WTC11 (cell line): ENCODE results near the gene LHFPL6. TPM values are rescaled to one million over a fixed set of nuclear protein-coding genes. Genes with fewer than 3 reads are reported as not detected.

Experiments used
- ATAC-seq: fragments of 200-7000 bp; cut with Tn5 transposase; 2 replicates; pipeline ENCODE4 v1.10.0; 2021; ENCODE audit warnings: mild to moderate bottlenecking, moderate library complexity
- CTCF ChIA-PET: fragments of 300-600 bp; sonication (Branson Sonifier 250); formaldehyde crosslinking; loops from one replicate; lab custom pipeline; 2021; ENCODE audit warnings: antibody characterized with exemption; lab: Charles Lee
- POLR2A ChIA-PET: fragments of 350-600 bp; sonication (Branson Sonifier 250); formaldehyde crosslinking; loops from one replicate; lab custom pipeline; 2021; ENCODE audit warnings: antibody characterized with exemption; lab: Charles Lee
- DNase-seq: peaks from one replicate; pipeline ENCODE4 v3.0.0; 2021; ENCODE audit warnings: low spot score
- H3K27ac Mint-ChIP-seq: 2 replicates; pipeline ENCODE4 v1.8.0; 2021; ENCODE audit warnings: mixed read lengths
- H3K27me3 Mint-ChIP-seq: 2 replicates; pipeline ENCODE4 v1.8.0; 2021; ENCODE audit warnings: low read depth, mild to moderate bottlenecking, moderate library complexity, mixed read lengths
- H3K36me3 Mint-ChIP-seq: 2 replicates; pipeline ENCODE4 v1.8.0; 2021; ENCODE audit warnings: mixed read lengths
- H3K4me1 Mint-ChIP-seq: 2 replicates; pipeline ENCODE4 v1.8.0; 2022; ENCODE audit warnings: mixed read lengths
- H3K4me3 Mint-ChIP-seq: 2 replicates; pipeline ENCODE4 v1.8.0; 2021; ENCODE audit warnings: mild to moderate bottlenecking, moderate library complexity, mixed read lengths
- H3K9me3 Mint-ChIP-seq: 2 replicates; pipeline ENCODE4 v1.8.0; 2021; ENCODE audit warnings: mixed read lengths
- CBFB ChIP-seq: sonication (generic); formaldehyde crosslinking; IDR thresholded peaks from 2 replicates; pipeline ENCODE4 v1.8.1; 2022; ENCODE audit warnings: mild to moderate bottlenecking, low read depth, missing genetic modification reagents
- E2F1 ChIP-seq: sonication (generic); formaldehyde crosslinking; IDR thresholded peaks from 2 replicates; pipeline ENCODE4 v1.8.0; 2022; ENCODE audit warnings: mild to moderate bottlenecking, missing genetic modification reagents
- ESRRA ChIP-seq: sonication (generic); formaldehyde crosslinking; IDR thresholded peaks from 2 replicates; pipeline ENCODE4 v1.8.1; 2022; ENCODE audit warnings: mild to moderate bottlenecking, missing genetic modification reagents, borderline replicate concordance
- FOXP1 ChIP-seq: sonication (generic); formaldehyde crosslinking; IDR thresholded peaks from 2 replicates; pipeline ENCODE4 v1.8.0; 2022; ENCODE audit warnings: missing genetic modification reagents, mild to moderate bottlenecking, moderate library complexity, borderline replicate concordance
- MLX ChIP-seq: sonication (generic); formaldehyde crosslinking; IDR thresholded peaks from 2 replicates; pipeline ENCODE4 v1.8.1; 2023; ENCODE audit warnings: mild to moderate bottlenecking, missing genetic modification reagents, moderate library complexity
- NR2C2 ChIP-seq: sonication (generic); formaldehyde crosslinking; IDR thresholded peaks from 2 replicates; pipeline ENCODE4 v1.8.0; 2022; ENCODE audit warnings: mild to moderate bottlenecking, missing genetic modification reagents
- NR3C1 ChIP-seq: sonication (generic); formaldehyde crosslinking; conservative IDR thresholded peaks from 2 replicates; pipeline ENCODE4 v1.8.1; 2023; ENCODE audit warnings: low read depth, mild to moderate bottlenecking, missing genetic modification reagents
- PRRX2 ChIP-seq: fragments of 250-450 bp; sonication (Bioruptor Pico); IDR thresholded peaks from 2 replicates; pipeline ENCODE4 v1.8.0; 2021; ENCODE audit warnings: mild to moderate bottlenecking
- RELA ChIP-seq: sonication (generic); formaldehyde crosslinking; IDR thresholded peaks from 2 replicates; pipeline ENCODE4 v1.8.1; 2022; ENCODE audit warnings: missing genetic modification reagents, mild to moderate bottlenecking, borderline replicate concordance
- SOX15 ChIP-seq: fragments of 250-450 bp; sonication (Bioruptor Pico); IDR thresholded peaks from 2 replicates; pipeline ENCODE4 v1.9.0; 2021; ENCODE audit warnings: mild to moderate bottlenecking
- TEAD4 ChIP-seq: sonication (generic); formaldehyde crosslinking; IDR thresholded peaks from 2 replicates; pipeline ENCODE4 v1.8.0; 2022; ENCODE audit warnings: mild to moderate bottlenecking, missing genetic modification reagents
- ZNF121 ChIP-seq: sonication (generic); formaldehyde crosslinking; IDR thresholded peaks from 2 replicates; pipeline ENCODE4 v1.8.0; 2023; ENCODE audit warnings: missing genetic modification reagents
- ZNF263 ChIP-seq: sonication (generic); formaldehyde crosslinking; IDR thresholded peaks from 2 replicates; pipeline ENCODE4 v1.8.1; 2022; ENCODE audit warnings: low read depth, mild to moderate bottlenecking, moderate library complexity, missing genetic modification reagents
- total RNA-seq: library from RNA; stranded (reverse); gene quantifications from 3 replicates; pipeline ENCODE4 v1.2.3, GENCODE V29; 2021
- TF ChIP-seq, protein P1 (sequence below): sonication (generic); formaldehyde crosslinking; IDR thresholded peaks from 2 replicates; pipeline ENCODE4 v1.8.1; 2022; ENCODE audit warnings: missing genetic modification reagents, borderline replicate concordance
- TF ChIP-seq, protein P2 (sequence below): sonication (generic); formaldehyde crosslinking; IDR thresholded peaks from 2 replicates; pipeline ENCODE4 v1.8.1; 2023; ENCODE audit warnings: mild to moderate bottlenecking, missing genetic modification reagents, borderline replicate concordance
- TF ChIP-seq, protein P3 (sequence below): sonication (generic); formaldehyde crosslinking; IDR thresholded peaks from 2 replicates; pipeline ENCODE4 v1.8.0; 2022; ENCODE audit warnings: mild to moderate bottlenecking, missing genetic modification reagents

The LHFPL6 gene
- total RNA-seq, 1 experiment from 2014 or later = 4.5 TPM

DNA sequence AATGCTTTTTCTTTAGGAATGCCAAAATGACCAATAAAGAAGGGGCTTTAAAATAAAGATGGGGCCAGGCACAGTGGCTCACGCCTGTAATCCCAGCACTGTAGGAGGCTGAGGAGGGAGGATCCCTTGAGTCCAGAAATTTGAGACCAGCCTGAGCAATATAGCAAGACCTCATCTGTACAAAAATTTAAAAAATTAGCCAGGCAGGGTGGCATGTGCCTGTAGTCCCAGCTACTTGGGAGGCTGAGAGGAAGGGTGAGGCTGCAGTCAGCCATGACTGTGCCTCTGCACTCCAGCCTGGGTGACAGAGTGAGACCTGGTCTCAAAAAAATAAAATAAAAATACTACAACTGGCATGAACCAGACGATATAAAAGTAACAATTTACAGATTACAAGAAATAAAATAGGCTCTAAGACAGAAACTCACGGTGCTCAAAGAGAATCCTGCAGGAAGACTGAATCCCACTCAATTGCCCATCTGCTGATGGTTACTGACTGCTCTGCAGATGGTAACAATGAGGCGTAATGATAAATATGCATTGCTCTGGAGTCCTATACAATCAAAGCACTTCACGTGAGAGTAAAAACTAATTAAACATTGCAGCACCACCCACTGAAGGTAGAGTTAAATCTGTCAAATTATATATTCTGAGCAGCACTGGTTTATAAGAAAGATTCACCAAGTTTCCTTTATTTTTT lies 93.2 kb downstream of the LHFPL6 start:
- no peak overlapping the region; the same call in 1 of the 2 replicates for H3K27ac Mint-ChIP-seq
- no peak overlapping the region for H3K4me3 Mint-ChIP-seq
- CTCF ChIA-PET = interaction anchor here (1.1 kb wide), 1 partner anchor 106 kb away, joined by 4 read pairs; no protein-coding TSS in a partner anchor
- TF ChIP-seq MLX (CRISPR knock-in tag) (no peak), ZNF121 (CRISPR knock-in tag) (no peak), NR2C2 (CRISPR knock-in tag) (no peak), SOX15 (CRISPR knock-in tag) (no peak), RELA (CRISPR knock-in tag) (no peak), ZNF263 (CRISPR knock-in tag) (no peak), TEAD4 (CRISPR knock-in tag) (no peak), ESRRA (CRISPR knock-in tag) (no peak), PRRX2 (CRISPR knock-in tag) (no peak), FOXP1 (CRISPR knock-in tag) (no peak), NR3C1 (CRISPR knock-in tag) (no peak), E2F1 (no peak), CBFB (CRISPR knock-in tag) (no peak)
- TF ChIP-seq, protein P1, sequence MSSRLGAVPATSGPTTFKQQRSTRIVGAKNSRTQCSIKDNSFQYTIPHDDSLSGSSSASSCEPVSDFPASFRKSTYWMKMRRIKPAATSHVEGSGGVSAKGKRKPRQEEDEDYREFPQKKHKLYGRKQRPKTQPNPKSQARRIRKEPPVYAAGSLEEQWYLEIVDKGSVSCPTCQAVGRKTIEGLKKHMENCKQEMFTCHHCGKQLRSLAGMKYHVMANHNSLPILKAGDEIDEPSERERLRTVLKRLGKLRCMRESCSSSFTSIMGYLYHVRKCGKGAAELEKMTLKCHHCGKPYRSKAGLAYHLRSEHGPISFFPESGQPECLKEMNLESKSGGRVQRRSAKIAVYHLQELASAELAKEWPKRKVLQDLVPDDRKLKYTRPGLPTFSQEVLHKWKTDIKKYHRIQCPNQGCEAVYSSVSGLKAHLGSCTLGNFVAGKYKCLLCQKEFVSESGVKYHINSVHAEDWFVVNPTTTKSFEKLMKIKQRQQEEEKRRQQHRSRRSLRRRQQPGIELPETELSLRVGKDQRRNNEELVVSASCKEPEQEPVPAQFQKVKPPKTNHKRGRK = no peak
- TF ChIP-seq, protein P2, sequence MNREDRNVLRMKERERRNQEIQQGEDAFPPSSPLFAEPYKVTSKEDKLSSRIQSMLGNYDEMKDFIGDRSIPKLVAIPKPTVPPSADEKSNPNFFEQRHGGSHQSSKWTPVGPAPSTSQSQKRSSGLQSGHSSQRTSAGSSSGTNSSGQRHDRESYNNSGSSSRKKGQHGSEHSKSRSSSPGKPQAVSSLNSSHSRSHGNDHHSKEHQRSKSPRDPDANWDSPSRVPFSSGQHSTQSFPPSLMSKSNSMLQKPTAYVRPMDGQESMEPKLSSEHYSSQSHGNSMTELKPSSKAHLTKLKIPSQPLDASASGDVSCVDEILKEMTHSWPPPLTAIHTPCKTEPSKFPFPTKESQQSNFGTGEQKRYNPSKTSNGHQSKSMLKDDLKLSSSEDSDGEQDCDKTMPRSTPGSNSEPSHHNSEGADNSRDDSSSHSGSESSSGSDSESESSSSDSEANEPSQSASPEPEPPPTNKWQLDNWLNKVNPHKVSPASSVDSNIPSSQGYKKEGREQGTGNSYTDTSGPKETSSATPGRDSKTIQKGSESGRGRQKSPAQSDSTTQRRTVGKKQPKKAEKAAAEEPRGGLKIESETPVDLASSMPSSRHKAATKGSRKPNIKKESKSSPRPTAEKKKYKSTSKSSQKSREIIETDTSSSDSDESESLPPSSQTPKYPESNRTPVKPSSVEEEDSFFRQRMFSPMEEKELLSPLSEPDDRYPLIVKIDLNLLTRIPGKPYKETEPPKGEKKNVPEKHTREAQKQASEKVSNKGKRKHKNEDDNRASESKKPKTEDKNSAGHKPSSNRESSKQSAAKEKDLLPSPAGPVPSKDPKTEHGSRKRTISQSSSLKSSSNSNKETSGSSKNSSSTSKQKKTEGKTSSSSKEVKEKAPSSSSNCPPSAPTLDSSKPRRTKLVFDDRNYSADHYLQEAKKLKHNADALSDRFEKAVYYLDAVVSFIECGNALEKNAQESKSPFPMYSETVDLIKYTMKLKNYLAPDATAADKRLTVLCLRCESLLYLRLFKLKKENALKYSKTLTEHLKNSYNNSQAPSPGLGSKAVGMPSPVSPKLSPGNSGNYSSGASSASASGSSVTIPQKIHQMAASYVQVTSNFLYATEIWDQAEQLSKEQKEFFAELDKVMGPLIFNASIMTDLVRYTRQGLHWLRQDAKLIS (CRISPR knock-in tag) = no peak
- TF ChIP-seq, protein P3, sequence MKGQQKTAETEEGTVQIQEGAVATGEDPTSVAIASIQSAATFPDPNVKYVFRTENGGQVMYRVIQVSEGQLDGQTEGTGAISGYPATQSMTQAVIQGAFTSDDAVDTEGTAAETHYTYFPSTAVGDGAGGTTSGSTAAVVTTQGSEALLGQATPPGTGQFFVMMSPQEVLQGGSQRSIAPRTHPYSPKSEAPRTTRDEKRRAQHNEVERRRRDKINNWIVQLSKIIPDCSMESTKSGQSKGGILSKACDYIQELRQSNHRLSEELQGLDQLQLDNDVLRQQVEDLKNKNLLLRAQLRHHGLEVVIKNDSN (CRISPR knock-in tag) = no peak
- H3K36me3 Mint-ChIP-seq = peaks cover 4% of the 10 kb centered on the region
- peaks cover 2% of the 10 kb centered on the region for H3K27me3 Mint-ChIP-seq
- peaks cover 9% of the 10 kb centered on the region for H3K9me3 Mint-ChIP-seq
- POLR2A ChIA-PET = no interaction called here
- peaks cover 36% of the 10 kb centered on the region for H3K4me1 Mint-ChIP-seq
- DNase-seq (no peak), ATAC-seq (peak; percentile 36; the same call in 1 of the 2 replicates)
